Stromal cell of bone marrow (primary cell): Measurements from ENCODE around the gene TPPP.
"Not testable (repeated sequence)": the region's sequence is repeated elsewhere in the genome, so short reads cannot be mapped to it uniquely, and the experiment has no call there.

Source experiments
- DNase-seq: peaks from one replicate; pipeline ENCODE4 v3.0.0-alpha.2; 2012; ENCODE audit warnings: low read depth

The TPPP gene

GRCh38 chr5:693271-694041 is at the start of gene TPPP:
Gene TPPP (minus strand): TSS chr5:693352. CDS start chr5:678060, 15,292 bp downstream.
- not testable (repeated sequence) for DNase-seq

DNA sequence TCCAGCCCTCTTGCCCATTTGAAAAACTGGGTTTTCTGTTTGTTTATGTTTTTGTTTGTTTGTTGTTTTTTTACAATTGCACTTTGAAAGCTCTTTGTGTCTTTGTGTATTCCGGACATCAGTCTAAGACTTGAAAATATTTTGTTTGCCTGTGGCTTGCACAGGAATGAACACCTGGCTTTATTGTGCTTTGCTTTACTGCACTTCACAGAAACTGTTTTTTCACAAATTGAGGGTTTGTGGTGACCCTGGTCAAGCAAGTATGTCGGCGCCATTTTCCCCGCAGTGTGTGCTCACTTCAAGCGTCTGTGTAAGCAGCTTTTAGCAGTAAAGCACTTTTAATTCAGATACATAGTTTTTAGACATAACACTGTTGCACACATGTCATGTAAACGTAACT is 49.1 kb upstream of the TPPP start:
- not testable (repeated sequence) for DNase-seq

DNA sequence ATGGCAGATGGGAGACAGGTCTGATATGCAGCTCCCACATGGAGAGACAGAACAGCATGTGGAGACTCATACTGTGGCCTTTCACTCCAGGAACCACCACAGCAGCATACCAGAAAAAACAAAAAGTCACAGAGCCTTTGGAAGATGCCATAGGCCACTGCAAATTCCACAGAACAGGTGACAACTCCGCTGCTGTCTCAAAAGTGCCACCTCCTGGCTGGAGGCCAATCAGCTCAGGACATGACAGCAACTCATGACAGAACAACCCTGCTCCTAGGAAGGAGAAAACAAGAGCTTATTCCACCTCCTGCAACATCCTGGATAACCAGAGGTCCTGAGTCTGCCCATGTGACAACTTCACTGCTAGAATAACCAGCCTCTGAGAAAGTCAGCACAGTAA is 41.0 kb upstream of the TPPP start:
- not testable (repeated sequence) for DNase-seq

DNA sequence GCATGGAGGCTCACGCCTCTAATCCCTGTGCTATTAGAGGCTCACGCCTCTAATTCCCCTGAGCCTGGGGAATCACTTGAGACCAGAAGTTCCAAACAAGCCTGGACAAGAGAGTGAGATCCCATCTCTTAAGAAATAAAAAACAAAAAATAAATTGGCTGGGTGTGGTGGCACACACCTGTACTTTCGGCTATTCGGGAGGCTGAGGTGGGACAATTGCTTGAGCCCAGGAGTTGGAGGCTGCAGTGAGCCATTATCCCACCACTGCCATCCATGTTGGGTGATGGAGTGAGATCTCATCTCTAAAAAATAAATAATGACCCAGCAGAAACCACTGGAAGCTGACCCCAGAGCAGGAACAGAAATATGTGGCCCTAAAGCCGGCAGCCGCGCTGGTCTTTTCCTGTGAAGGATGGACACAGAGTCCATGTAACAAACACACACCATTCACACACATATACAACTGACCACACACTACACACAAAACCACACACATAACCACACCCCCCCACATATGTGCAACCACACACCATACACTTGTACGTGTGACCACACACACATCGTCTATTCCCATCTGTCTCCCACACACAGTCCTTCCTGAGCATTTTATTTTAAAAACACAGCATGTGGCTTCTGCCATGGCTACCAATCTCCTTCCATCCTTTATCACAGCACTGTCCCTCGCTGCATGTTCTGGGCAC is 39.8 kb upstream of the TPPP start:
- DNase-seq = not testable (repeated sequence)

DNA sequence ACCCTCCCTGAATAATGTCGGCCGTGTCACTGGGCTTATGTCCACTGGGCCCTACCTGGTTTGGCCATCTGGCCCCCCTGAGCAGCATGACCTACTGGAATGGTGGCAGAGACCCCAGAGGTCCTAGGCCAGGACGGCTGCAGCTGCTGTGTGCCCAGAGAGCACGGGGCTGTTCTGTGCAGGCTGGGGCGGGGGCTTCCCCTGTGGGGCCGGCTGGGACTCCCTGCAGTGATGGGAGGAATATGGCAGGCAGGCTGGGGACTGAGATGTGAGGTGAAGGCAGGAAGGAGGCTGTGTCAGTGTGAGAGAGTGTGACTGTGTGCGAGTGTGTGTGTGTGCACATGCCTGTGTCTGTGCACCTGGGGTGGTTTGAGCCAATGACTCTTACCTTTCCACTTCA is 36.1 kb upstream of the TPPP start:
- not testable (repeated sequence) for DNase-seq

GRCh38 chr5:727087-727486 is 33.9 kb upstream of the TPPP start:
- DNase-seq = not testable (repeated sequence)

DNA sequence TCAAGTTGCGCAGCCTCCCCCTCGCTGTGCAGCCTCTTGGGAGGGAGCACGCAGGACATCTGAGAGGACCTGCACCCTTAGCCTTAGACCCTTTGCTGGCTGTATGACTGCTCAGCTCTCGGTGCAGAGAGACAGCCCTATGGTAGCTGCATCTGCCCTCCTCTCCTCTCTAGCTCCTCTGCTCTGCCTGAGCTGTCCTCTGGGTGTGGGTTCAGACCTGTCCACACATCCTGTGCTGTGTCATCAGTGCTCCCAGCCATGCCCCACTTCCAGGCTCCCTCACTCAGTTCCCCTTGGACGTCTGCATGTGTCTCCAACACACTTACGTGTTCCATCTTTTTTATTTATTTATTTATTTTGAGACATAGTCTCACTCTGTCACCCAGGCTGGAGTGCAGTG is 30.7 kb upstream of the TPPP start:
- not testable (repeated sequence) for DNase-seq

DNA sequence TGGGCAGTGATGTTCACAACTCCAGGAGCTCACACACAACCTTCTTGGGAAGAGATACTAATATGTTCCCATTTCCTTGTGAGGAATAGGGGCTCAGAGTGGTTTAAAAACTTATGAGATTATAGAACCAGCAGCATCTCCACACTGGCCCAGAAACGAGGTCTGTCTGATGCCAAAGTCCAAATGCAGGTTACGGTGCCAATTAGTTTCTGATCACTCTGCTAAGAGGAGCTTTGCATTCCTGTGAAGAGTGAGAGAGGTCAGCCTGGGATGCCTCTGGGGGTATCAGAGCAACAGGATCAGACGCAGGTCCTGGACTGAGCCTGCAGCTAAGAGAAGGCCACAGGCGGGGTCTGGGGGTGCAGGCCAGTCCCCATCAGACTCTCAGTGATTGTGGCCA is 30.2 kb upstream of the TPPP start:
- DNase-seq = not testable (repeated sequence)

DNA sequence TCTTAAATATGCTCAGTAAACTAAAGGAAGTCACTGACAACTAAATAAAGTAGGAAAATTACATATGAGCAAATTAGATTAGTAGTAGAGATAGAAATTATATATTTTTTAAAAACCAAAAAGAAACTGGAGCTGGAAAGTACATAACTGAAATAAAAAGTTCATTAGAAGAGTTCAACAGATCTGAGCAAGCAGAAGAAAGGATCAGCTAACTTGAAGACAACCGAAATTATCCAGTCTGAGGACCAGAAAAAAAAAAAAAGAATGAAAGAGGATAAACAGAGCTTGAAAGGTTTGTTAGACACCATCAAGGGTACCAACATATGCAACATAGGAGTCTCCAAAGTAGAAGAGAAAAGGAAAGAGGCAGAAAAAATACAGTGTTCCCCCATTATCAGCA is 26.2 kb upstream of the TPPP start:
- DNase-seq = not testable (repeated sequence)

GRCh38 chr5:717143-717542 is 24.0 kb upstream of the TPPP start:
- DNase-seq = no peak

DNA sequence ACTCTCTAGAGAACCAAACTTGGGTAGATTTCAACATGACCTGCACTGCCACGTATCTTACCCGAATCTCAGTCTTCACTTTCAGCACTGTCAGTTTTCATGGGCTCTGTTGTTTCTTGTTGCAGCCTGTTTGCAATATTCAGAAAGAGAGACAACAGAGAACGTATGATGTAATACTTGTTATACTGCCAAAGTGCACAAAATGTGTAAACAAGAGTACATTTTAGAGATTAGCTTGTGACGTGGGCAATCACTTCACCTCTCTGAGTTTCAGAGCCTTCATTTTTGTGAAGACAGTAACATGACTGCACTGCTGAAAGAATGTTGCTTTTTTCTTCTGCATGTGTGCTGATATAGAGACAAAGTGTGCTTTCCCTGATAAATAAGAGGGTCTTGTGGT is 23.6 kb upstream of the TPPP start:
- not testable (repeated sequence) for DNase-seq

GRCh38 chr5:715636-716035 is 22.5 kb upstream of the TPPP start:
- DNase-seq = not testable (repeated sequence)

DNA sequence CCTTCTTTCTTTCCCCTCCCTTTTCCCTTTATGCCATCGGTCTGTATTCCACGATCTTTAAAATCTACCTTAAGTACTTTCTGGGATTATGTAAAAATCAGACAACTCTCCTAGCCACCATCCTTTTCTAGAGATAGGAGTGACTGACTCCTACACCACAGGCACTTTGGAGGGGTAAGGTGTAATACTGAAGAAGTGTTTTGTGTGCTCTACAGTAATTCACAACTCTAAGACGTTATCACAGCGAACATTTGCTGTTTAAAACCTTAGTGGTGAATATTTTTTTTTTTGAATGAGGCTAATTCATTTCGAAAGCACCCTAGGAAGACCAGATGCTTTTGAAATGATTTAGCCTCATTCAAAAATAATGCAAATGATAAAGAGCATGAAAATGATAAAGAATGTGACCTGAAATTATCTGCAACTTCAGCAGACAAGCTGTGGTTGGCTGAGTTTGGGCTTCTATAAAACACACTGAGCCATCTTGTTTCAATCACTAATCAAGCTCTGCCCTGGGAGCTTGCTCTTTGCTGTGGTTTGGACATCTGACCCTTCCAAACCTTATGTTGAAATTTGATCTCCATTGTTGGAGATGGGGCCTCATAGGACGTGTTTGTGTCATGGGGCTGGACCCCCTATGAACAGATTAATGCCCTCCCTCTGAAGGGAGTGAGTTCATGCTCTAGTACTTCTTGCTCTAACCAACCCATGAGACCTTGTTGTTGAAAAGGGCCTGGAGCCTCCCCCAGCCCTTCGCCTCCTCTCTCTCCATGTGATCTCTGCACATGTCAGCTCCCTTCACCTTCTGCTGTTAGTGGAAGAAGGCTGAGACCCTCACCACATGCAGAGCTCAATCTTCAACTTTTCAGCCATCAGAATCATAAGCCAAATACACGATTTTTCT is 21.3 kb upstream of the TPPP start:
- DNase-seq = not testable (repeated sequence)

DNA sequence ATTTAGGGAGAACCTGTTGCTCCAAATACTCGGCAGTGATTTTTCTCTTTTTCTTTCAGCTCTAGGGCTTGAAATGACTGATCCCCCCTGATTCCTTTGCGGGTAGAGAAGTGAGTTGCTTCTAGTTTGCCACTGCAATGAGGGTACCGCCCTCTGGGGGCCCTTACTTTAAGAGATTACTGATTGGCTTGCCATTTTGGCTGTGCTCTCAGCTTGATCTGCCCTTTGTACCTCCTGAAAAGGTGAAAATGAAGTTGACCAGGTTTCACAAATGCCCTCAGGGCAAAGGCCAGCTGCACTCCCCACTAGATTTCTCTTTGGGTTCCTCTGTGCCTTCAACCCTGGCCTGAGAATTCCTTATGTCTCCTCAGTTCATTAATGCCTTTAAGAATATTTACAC is 20.5 kb upstream of the TPPP start:
- DNase-seq = not testable (repeated sequence)

DNA sequence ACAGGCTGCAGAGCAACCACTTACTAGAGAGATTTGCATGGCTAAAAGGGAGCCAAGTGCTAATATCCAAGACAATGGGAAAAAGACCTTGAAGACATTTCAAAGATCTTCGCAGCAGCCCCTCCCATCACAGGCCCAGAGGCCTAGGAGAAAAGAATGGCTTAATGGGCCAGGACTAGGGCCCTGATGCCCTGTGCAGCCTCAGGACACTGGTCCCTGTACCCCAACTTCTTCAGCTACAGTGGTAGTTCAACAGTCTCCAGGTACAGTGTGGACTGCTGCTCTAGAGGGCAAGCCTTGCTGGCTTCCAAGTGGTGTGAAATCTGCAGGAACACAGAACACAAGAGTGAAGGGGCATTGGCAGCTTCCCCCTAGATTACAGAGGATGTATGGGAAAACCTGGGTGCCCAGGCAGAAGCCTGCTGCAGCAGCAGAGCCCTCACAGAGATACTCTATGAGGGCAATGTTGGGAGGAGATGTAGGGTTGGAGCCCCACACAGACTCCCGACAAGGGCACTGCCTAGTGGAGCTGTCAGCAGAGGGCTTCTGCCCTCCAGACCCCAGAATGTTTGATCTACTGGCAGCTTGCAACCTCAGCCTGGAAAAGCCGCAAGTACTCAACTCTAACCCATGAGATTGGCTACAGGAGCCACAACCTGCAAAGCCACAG is 15.8 kb upstream of the TPPP start:
- DNase-seq = not testable (repeated sequence)

DNA sequence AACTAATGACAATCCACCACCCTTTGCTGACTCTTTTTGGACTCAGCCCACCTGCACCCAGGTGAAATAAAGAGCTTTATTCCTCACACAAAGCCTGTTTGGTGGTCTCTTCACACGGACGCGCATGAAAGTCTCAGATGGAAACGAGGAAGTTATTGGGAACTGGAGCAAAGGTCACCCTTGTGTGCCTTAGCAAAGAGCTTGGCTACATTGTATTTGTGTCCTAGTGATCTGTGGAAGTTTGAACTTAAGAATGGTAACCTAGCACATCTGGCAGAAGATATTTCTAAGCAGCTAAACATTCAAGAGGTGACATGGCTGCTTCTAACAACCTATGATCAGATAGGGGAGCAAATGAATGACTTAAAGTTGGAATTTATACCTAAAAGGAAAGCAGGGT is 15.2 kb upstream of the TPPP start:
- DNase-seq = not testable (repeated sequence)

DNA sequence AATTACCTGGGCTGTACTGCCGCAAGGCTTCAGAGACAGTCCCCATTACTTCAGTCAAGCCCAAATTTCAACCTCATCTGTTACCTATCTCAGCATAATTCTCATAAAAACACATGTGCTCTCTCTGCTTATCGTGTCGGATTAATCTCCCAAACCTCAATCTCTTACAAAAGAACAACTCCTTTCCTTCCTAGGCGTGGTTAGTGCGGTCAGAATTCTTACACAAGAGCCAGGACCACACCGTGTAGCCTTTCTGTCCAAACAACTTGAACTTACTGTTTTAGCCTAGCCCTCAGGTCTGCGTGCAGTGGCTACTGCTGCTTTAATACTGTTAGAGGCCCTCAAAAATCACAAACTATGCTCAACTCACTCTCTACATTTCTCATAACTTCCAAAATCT is 13.0 kb upstream of the TPPP start:
- DNase-seq = not testable (repeated sequence)

GRCh38 chr5:696753-697702 is 3.9 kb upstream of the TPPP start:
- not testable (repeated sequence) for DNase-seq

DNA sequence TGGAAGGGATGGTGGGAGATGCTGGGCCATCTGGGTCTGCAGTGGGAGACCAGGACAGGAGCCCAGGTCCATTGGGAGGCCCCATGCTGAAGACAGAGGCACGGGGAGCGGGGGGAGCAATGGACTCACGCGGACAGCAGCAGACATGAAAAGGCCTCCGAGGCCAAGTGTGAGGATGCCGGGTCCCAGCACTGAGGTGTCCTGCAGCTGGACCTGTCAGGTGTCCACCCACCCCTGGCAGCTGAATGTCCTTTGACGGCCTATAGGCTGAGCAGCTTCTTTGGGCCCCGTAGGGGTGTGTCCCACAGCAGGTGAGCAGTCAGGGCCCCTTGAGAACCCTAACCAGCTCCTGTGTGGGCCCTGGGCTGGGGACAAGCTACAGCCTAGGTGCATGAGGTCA is 3.0 kb upstream of the TPPP start:
- not testable (repeated sequence) for DNase-seq

DNA sequence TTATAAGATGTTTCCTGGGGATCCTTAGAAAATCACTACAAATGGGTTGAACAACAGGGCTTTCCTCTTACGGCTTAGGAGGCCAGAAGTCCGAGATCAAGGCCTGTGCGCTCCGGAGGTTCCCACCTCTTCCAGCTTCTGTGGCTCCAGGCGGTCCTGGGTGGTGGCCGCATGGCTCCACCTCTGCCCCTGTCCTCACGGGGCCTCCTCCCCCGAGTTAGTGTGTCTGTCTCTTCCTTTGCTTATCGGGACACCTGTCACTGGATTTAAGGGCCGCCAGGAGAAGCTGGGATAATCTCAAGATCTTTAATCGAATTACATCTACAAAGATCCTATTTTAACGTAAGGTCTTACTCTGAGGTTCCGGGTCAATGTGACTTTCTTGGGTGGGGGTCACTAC is 2.3 kb upstream of the TPPP start:
- not testable (repeated sequence) for DNase-seq

DNA sequence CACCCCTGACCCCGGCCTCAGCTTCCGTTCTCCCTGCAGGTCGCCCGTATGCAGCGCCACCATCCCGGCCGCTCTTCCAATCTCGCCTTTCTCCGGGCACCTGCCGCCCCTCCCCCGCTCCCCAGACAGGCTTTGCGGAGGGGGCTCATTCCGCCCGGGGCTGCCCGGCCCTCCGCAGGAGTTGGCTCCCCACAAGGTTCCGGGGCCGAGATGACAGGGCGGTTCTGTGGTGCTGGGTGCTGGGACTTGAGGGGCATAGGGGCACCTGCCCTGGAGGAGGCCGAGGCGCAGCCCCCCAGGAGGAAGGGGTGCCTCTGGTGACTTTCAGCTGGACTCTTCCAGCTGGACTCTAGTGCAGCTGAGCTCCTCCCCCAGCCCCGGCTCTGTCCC is 885 bp upstream of the TPPP start:
- not testable (repeated sequence) for DNase-seq
